ENCODE results near the gene LRAT. TPM values are rescaled to one million over a fixed set of nuclear protein-coding genes. Genes with fewer than 3 reads are reported as not detected.

The LRAT gene
- total RNA-seq, 1 experiment from 2014 or later = under 0.01 TPM

DNA sequence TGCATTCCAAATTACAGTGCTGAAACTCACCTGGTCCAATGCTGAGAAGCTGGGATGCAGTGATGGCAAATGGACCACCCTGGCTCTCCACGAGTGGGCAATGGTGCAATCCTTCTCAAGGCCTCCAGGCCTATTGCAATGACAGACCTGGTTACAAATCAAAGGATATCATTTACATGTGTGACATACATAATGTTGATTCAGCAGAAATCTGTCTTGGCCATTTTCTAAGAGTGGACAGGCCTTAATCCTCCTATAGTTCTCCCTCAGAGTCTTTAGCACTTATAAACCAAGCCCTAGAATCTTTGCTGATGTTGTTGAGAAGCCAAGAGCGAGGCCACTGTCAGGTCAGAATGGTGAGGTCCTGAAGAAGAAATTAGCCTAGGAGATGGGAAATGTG lies 17.1 kb downstream of the LRAT start:
- DNase-seq (ENCODE audit: low read depth) = no peak

DNA sequence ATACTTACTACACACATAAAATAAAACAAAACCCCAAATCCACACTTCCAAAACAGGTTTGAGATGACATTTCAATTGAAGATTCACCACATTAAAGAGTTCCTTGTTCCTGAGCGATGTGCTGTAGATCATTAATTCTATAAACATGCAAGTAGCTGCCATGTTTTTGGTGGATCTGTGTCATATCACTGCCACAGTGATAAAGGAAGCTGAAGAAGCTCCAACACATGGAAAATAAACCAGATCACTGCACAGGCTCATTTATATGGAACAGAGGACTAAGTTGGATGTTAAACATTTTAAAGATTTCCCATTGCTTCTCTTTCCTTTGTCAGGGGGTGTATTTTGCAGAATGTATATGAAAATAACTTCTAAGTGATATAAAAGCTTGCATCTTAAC lies 34.5 kb downstream of the LRAT start:
- DNase-seq (ENCODE audit: low read depth) = no peak

DNA sequence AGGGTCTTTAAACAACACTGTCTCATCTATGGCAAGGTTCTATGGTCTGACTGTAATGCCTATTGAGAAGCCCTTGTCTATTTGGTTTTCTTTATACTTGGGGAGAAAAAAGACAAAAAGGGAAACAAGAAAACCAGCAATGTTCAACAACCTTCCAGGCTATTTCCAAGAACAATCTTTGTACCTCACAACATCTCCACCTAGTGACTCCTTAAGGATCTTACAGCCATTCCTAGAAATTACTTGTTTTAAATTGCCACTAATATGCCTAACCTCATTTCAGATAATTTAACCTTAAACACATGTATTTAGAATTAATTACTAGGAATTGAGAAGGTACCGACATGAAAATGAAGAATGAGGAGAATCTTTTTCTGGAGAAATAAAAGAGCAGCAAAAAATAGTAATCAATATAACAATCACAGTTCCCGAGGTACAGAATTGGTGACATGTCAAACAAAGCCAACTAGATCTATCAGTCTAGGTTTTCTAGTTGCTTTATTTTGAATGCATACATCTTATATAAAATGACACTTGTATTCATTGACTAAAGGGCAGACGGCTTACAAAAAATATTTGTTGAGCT lies 35.7 kb downstream of the LRAT start:
- peak; percentile 13 for DNase-seq (ENCODE audit: low read depth)

DNA sequence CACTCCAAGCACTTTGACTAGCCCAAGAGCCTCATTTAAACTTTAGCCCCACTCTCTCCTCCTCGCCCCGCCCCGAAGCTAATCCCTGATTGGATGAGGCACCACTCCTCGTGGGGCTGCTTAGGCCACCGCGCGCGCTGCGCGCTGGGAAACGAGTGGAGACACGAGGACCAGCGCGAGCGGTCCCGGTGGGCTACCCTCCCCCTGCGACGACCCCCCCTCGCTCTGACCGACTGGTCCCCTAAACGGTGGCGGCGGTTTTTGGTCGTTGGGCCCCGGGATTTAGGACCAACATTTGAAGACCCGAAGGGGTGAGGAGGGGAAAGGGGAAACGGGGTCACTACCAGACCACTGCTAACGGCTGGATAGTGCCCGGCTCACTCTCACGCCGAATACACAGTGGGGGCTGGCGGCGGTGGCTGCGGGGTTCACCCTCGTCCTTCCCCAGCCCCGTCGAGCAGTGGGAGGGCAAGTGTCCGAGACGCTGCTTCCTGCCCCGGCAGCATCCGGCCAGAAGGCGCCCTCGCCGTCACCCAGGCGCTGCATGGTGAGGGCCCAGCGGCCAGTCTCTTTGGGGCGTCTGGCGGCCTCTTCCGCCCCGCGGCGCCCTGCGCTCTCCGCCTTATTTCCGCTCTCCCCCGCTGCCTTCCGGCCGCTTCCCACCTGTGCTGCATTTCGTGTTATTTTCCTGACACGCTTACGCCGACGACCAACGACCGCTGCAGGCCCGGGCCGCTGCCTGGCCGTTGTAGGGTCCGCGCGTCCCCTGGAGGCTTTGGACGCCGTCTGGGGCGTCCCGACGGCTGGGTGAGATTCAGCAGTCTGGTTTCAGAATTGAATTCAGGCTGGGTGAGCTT lies 37.6 kb downstream of the LRAT start, which contains the start of gene RBM46:
Gene RBM46 (plus strand): TSS at position 147 of the 857 bp plus-strand sequence. CDS start 15,481 bp downstream, outside the sequence.
- no peak for DNase-seq (ENCODE audit: low read depth)

DNA sequence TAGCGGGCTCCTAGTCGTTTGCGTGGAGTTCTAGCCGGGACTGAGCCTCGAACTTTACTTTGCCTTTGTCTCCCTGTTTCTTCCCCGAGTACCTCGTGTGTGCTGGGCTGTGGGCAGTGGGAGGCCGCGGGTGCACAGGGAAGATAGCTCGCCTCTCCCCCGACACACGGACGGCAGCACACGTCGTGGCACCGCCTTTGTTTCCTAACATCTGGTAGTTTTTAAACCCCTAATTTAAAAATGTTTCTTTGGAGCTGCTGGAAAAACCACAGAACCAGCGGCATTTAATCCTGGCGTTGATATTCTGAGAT lies 38.1 kb downstream of the LRAT start:
- no peak for DNase-seq (ENCODE audit: low read depth)

Other genes with a start within 250 kb of the LRAT start
- 54.0 and 77.4 TPM in 2 replicates for gene PLRG1, start 193.6 kb upstream of the LRAT start, total RNA-seq (2014; rRNA removed; shearing (Covaris generic))
- gene FGB, start 181.0 kb upstream of the LRAT start, total RNA-seq (2014; rRNA removed; shearing (Covaris generic)) = not detected in 2 replicates
- not detected in 2 replicates for gene FGA, start 153.3 kb upstream of the LRAT start, total RNA-seq (2014; rRNA removed; shearing (Covaris generic))
- not detected in 2 replicates for gene FGG, start 131.3 kb upstream of the LRAT start, total RNA-seq (2014; rRNA removed; shearing (Covaris generic))
- not detected in 2 replicates for gene RBM46, start 37.3 kb downstream of the LRAT start, total RNA-seq (2014; rRNA removed; shearing (Covaris generic))

Measured in RPMI7951 (cell line).